ENCODE measurements around the gene GAB2. TPM values are rescaled to one million over a fixed set of nuclear protein-coding genes. Genes with fewer than 3 reads are reported as not detected.
A peak's percentile ranks its signal among the peaks of the same experiment; 100 is the strongest.
"Not testable (repeated sequence)": the region's sequence is repeated elsewhere in the genome, so short reads cannot be mapped to it uniquely, and the experiment has no call there.

GAB2 gene, protein sequence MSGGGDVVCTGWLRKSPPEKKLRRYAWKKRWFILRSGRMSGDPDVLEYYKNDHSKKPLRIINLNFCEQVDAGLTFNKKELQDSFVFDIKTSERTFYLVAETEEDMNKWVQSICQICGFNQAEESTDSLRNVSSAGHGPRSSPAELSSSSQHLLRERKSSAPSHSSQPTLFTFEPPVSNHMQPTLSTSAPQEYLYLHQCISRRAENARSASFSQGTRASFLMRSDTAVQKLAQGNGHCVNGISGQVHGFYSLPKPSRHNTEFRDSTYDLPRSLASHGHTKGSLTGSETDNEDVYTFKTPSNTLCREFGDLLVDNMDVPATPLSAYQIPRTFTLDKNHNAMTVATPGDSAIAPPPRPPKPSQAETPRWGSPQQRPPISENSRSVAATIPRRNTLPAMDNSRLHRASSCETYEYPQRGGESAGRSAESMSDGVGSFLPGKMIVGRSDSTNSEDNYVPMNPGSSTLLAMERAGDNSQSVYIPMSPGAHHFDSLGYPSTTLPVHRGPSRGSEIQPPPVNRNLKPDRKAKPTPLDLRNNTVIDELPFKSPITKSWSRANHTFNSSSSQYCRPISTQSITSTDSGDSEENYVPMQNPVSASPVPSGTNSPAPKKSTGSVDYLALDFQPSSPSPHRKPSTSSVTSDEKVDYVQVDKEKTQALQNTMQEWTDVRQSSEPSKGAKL
- polyA plus RNA-seq (ENCODE audit: insufficient read depth in 1 of 5, insufficient read length in 5 of 5, low replicate concordance in 1 of 5): 10 to 100 TPM; 16.1 to 20.4 (median 17.7) TPM
- long read RNA-seq, donor 1, full-length matches to known transcripts: 2 of 7 reads
- long read RNA-seq, donor 1, partial matches to known transcripts: 5 of 7 reads
- long read RNA-seq, donor 1, other reads (novel, unspliced or antisense): 0 of 7 reads
- long read RNA-seq, donor 2, full-length matches to known transcripts: 2 of 2 reads
- long read RNA-seq, donor 2, partial matches to known transcripts: 0 of 2 reads
- long read RNA-seq, donor 2, other reads (novel, unspliced or antisense): 0 of 2 reads
- long read RNA-seq, donor 3: 0 reads
- long read RNA-seq, donor 4: 0 reads
- long read RNA-seq, donor 5, full-length matches to known transcripts: 1 of 1 reads
- long read RNA-seq, donor 5, partial matches to known transcripts: 0 of 1 reads
- long read RNA-seq, donor 5, other reads (novel, unspliced or antisense): 0 of 1 reads
- long read RNA-seq, donor 6, full-length matches to known transcripts: 4 of 4 reads
- long read RNA-seq, donor 6, partial matches to known transcripts: 0 of 4 reads
- long read RNA-seq, donor 6, other reads (novel, unspliced or antisense): 0 of 4 reads
- long read RNA-seq, donor 7, full-length matches to known transcripts: 2 of 2 reads
- long read RNA-seq, donor 7, partial matches to known transcripts: 0 of 2 reads
- long read RNA-seq, donor 7, other reads (novel, unspliced or antisense): 0 of 2 reads
- long read RNA-seq, donor 8: 0 reads

DNA sequence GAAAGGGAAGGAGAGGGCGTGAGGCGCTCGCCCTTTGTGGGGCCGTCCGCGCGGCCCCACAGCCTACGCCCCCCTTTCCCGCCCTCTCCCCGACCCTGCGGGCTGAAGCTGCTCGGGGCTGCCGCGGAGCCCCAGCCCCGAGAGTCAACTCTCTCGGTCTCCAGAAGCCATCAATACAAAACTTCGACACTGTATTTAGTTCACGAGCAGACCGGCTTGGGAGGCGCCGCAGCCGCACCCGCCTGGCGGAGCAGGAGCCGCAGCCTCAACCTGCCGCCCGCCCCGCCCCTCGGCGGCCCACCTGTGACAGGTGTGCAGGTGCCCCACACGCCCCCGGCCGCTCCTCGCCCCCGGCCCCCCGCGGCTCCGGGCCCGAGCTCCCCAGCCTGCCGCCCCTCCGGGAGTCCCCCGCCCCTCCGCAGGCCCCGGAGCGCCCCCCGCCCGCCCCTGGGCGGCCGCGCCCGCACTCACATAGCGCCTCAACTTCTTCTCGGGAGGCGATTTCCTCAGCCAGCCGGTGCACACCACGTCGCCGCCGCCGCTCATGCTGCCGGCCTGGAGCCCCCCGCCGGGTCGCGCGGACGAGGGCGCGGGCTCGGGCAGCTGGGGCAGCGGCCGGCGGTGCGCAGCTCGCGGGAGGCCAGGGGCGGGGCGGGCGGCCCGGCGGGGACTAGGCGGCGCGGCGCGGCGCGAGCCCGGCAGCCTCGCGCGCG is at the start of gene GAB2:
GAB2 (minus strand) TSS at position 646 of the 713 bp plus-strand sequence; CDS start at position 546, 100 bp downstream.
- DNase-seq: peak in 1 of 2 donors; percentile 32

DNA sequence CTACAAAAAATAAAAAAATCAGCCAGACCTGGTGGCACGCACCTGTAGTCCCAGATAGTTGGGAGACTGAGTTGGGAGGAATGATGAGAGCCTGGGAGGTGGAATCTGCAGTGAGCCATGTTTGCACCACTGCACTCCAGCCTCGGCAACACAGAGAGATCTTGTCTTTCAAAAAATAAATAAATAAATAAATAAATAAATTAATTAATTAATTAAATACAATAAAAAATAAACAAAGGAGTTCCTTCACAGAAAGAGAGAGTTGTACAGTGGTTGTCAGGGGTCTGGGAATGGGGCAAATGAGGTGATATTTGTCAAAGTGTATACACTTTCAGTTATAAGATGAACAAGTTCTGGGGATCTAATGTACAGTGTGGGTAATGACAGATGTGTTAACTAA is 49.8 kb upstream of the GAB2 start:
- DNase-seq: no peak

DNA sequence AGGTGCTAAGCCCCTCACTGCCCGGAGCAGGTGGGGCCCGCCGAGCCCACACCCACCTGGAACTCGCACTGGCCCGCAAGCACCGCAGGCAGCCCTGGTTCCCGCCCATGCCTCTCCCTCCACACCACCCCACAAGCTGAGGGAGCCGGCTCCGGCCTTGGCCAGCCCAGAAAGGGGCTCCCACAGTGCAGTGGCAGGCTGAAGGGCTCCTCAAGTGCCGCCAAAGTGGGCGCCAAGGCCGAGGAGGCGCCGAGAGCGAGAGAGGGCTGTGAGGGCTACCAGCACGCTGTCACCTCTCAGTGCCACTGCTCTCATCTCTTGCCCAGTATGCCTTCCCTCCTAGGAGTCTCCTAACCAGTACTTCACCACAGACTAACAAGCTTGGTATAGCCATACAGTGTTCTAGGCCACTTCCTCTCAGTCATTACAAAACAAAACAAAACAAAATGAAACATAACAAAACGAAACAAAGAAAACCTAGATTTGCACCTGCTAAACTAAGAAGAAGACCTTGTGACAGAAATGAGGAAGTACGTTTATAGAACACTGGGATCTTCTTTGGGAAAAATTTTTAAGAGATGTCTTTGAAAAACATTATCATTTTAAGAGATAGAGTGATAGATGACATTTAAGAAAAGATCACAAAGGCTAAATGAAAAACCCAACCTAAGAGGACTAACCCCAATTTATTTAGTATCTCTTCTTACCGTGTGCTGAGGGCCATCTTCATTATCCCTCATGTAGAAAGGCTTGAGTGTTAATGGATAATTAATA is 47.7 kb upstream of the GAB2 start:
- no peak for DNase-seq

DNA sequence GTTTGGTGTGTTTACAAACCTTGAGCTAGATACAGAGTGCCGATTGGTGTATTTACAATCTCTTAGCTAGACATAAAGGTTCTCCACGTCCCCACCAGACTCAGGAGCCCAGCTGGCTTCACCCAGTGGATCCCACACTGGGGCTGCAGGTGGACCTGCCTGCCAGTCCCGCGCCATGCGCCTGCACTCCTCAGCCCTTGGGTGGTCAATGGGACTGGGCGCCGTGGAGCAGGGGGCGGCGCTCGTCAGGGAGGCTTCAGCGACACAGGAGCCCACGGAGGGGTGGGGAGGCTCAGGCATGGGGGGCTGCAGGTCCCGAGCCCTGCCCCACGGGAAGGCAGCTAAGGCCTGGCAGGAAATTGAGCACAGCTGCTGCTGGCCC is 47.2 kb upstream of the GAB2 start:
- DNase-seq: not testable (repeated sequence)

DNA sequence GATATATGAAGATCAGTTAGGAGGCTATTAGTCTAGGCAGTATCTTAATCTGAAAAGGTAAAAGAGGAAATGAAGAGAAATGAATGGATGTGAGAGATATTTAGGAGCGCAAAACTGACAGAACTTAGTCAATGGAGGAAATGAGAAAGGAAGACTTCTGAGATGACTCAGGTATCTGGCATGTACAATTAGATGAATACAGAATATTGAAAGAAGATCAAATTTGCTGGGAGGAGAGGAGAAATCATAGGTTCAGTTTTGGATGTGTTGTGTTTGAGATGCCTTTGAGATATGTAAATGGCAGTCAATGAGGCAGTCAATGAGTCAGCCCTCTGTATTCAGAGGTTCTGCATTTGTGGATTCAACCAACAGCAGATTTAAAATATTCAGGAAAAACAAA is 42.9 kb upstream of the GAB2 start:
- DNase-seq: no peak

DNA sequence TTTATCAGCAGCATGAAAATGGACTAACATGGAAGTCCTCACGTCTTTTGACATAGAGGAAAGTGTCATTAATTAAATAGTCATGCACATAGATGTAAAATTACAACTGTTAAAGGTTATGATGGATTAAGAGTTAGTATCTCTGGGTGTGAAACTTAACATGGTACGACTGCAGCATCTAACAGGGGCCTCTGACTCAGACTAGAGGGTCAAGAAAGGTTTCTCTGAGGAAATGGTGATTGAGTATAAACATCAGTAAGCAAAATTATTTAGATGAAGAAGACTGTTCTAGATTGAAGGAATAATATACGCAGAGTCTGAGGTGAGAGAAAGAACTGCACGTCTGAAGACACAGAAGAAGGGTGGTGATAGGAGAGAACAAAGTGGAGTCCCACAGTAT is 42.1 kb upstream of the GAB2 start:
- DNase-seq: no peak

DNA sequence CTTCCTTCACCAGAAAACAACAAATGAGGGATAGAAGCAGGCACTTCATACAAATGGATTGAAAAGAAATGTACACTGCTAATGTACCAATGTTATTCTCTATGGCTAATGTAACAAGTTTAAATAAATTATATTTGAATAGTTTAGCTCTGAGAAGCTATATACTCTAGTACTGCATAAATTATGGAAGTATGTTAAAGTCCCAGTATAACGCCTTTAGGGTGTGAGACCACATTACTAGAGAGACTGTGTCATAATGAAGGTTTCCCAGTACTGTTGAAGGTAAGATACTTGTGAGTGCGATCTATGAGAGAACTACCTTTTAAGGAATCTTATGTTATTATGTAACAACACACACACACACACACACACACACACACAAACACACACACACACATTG is 39.8 kb upstream of the GAB2 start:
- no peak for DNase-seq

DNA sequence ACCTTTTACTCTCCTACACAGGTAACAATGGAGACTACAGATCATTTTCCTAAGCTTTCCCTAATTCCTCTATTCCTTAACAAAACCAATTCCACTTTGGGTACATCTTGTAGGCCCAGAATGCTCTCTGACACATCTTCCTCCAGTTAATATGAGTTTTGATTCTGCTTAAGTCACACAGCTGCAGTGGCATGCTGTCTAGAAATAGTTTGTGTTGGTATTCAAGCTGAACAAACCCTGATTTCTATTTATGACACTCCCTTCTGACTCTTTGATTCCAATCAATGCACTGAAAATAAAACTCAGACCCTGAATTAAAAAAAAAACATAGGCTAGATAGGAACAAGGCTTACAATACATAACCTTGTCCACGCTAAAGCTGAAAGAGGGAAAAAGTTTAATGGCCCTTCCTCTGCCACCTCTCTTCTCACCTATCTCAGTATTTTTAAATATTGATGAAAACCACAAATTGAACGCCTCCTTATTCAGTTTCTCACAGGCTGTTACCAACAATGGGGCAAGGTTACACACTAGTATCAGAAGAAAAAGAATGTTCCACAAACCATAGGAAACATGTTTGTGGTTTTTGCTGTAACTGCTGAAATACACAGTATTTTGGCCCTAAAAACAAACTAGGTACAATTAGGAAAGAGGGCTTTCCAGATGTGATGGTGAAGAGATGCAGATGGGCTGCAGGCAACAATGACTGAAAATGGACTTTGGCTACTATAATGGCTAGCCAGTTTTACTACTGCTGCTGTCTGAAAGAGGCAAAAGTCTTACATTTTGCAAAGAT is 35.7 kb upstream of the GAB2 start:
- DNase-seq: no peak

DNA sequence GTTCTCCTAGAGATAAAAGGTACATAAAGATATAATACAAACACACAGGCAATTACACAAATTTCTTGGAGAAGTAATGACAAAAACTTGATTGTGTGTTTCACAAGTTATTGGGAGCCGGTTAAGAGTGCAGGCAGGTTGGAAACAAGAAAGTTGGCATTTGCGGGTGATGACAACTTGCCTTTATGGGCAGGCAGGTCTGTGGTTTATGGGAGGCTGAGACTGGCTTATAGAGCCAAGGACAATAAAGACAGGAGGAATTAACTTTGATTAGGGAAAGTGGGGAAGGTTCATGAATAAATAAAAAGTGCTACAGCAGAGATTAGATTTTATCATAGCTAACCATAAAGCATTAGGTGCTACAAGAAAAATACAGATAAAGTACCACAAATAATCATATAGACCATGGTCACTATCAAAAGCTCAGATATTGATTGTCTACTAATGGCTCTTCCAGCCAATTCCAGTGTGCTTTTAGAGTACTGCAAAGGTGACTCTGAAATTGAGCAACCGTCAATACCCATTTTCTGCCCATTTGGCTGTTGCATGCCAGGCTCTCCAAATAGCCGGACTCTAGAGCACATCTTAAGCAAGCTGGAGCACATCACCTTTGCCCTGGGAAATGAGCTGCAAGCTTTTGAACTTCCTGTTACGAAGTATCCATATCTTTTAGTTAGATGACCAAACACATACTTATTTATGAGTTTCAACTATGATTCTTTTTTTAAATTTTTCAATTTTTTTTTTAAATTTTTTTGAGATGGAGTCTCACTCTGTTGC is 33.9 kb upstream of the GAB2 start:
- DNase-seq: no peak

DNA sequence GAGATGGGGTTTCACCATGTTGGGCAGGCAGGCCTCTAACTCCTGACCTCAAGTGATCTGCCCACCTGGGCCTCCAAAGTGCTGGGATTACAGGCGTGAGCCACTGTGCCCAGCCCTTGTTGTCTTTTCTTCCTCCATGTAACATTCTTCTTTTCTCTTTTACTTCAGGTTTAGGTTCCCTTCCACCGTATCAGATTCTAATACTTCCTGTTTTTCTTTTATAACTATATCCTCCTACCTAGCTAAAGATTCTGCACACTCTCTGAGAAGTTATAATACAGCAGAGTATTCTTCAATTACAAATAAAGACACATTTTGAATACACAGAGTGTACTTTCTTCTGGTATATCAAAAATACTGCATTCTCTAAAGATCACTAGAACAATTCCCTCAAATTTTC is 33.2 kb upstream of the GAB2 start:
- no peak for DNase-seq

DNA sequence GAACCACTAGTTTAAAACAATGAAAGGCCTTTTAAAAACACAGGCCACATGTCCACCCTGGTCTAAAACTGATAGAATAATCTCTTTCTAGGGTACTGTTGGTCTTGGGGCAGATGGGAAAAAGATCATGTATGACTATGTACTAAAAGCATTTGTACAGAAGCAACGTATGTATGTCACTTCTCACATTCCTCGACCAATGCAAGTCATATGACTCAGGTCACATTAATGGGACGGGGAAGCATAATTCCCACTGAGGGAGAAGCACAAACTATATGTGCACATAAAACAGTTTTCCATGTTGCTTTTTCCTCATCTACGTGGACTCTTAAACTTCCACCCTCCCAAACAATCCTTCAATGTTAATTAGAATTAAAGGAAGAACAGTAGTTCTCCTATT is 32.2 kb upstream of the GAB2 start:
- no peak for DNase-seq

DNA sequence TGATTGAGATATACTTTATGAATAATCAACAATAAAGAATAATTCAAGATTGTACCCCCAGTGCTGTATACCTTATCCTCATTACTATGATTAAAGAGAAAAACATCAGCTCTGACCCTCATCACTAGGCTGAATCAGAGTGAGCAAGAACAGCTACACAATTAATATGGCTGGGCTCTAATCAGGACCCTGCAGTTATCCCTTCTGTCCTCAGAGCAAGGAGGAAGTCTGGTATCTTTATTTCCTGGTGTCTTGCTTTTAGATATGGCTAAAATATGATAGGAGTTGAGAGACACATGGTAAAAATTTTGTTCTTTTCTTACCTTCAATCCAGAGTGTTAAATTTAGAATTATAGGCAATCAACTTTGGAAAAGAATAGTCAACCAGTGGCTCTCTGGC is 28.6 kb upstream of the GAB2 start:
- DNase-seq: no peak

DNA sequence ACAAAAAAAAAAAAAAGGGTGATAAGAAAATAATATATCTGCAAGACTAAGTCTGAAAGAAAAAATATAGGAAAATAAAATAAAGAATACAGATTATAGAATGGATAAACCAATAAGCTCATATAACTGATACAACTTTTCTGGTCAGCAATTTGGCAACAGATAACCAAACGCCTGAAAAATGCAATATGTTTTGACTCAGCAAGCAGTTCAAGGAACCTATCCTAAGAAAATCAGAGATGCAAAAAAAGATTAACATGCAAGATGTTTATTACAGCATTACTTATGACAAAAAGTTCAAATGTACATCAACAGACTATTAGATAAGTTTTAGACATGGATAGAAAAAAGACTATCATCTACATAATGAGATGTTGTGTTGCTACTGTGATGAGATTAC is 27.1 kb upstream of the GAB2 start:
- DNase-seq: no peak

DNA sequence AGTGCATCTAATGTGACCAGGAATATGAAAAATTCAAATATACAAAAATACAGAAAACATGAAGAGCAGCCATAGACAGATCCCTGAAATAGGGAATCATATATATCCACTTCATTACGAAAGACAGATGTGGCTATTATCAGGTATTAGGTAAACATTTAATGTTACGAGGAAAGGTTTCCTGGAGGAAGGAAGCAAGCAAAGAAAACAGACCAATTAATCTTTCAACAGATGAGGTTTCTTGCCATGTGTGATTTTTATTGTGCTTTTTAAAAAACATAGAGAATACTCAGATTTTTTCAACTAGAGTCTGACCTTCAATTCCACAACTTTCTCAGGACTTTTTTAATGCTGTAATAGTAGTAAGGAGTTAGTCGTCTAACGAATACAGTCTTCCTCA is 24.3 kb upstream of the GAB2 start:
- no peak for DNase-seq

DNA sequence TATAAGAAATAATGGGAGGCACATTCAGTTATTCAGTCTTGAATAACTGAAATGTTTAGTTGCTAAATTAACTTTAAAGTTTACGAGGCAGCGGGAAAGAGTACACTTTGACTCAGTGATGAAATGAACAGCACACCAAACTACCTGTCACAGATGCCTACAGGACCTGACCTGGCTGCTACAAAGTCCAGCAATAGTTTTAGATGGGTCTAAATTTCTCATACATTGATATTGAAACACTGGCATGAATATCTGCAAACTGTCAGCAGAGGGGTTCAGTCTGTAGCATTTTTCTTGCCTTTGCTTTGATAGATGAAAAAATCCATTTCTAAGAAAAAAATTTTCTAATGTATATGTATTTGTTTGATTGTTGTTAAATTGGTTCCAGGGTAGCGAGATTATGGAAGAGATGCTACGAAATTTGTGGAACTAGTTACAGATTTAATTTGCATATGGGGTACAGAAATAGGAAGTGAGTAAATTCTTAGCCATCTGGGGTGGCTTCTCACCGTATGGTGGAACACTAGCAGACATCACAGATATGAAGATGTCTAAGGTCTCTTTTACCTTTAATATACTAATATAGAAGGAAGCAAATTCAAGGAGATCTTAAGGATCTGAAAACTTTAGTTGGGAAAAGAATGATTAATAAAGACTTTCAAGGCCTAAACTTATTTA is 20.8 kb upstream of the GAB2 start:
- no peak for DNase-seq

DNA sequence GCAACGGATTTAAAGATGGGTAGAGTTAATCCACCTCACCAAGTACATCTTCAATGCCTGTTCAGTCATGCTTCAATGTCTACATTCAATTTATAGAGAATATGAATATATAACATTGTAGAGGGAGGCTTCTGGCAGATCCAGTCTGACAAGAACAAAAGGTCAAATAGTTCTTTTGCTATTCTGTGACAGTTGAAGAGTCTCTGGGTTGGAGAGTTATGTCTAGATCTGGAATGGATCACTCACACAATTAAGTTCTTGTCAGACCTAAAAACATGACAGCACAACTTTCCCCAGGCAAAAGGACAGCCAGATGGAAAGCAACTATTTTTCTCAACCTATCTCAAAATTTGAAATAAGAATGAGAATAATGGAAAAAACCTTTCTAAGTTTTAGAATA is 15.3 kb upstream of the GAB2 start:
- no peak for DNase-seq

DNA sequence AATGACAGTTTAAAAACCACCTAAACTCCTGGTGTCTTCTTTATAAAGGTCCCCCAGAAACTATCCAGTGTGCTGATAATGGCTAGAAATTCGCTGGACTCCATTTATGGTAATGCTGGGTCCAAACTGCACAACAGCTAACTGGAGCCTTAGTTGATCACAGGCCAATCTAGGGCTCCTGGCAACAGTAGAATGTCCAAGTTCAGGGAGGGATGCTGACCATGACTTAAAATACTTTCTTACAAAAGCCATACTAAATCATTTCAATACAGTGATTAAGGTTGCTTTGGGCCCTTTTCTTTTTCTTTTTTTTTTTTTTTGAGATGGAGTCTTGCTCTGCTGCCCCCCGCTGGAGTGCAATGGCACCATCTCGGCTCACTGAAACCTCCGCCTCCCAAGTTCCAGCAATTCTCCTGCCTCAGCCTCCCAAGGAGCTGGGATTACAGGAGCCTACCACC is 14.5 kb upstream of the GAB2 start:
- DNase-seq: no peak

DNA sequence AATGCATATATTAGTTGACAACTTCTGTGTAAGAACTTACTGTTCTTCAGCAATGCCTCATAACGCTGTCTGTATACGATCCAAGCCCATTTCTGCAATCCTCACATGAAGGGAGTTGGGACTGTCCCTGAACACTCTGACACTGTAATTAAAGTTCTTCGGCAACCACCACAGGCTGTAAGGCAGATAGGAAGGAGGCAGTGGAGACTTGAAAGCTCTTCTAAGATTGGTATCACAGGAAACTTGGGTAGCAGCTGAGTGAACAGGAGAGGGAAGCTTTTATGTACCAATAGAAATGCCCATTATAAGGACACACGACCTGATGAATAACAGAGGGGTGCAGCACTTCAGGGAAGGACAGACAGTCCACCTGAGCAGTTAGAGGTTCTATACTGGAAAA is 12.0 kb upstream of the GAB2 start:
- DNase-seq: no peak

Data from right lung (tissue), 10 donors.